HEK293 (cell line): ENCODE measurements around the gene EFNB1.

Source experiments
- CTCF ChIA-PET: fragments of 350-600 bp; formaldehyde crosslinking; extraction: SDS; loops from one replicate; lab custom pipeline; 2021; ENCODE audit warnings: antibody characterized with exemption; lab: Yijun Ruan, JAX
- POLR2A ChIA-PET: fragments of 300-600 bp; formaldehyde crosslinking; extraction: SDS; loops from one replicate; lab custom pipeline; 2020; ENCODE audit warnings: antibody characterized with exemption, inconsistent platforms; lab: Yijun Ruan, JAX
- H3K27ac ChIP-seq: fragments of 200-500 bp; sonication (Bioruptor generic); 2 replicates; pipeline ENCODE4 v1.5.1; 2014; ENCODE audit warnings: low read depth, low read length, control low read depth, inconsistent platforms; ENCODE audit errors: extremely low read depth
- H3K36me3 ChIP-seq, 2 experiments: fragments of 200-500 bp in 1 of 2; sonication (Bioruptor generic) in 1 of 2; 1 replicate in 1 of 2; 2 replicates in 1 of 2; pipeline ENCODE4 v1.5.1; 2014 to 2017; ENCODE audit warnings: inconsistent platforms in 2 of 2, low read length in 2 of 2; ENCODE audit not compliant: control insufficient read depth in 2 of 2, insufficient read depth in 1 of 2
- H3K4me1 ChIP-seq: fragments of 200-500 bp; sonication (Bioruptor generic); 2 replicates; pipeline ENCODE4 v1.5.1; 2014; ENCODE audit warnings: mild to moderate bottlenecking, low read length, inconsistent platforms; ENCODE audit not compliant: control insufficient read depth, insufficient read depth
- H3K4me3 ChIP-seq: 2 replicates; pipeline ENCODE4 v1.5.1; 2011; ENCODE audit warnings: low read depth, mild to moderate bottlenecking, control low read depth, low read length, moderate library complexity
- H3K9me3 ChIP-seq: fragments of 200-500 bp; sonication (Bioruptor generic); 2 replicates; pipeline ENCODE4 v1.5.1; 2014; ENCODE audit warnings: low read depth, low read length, inconsistent platforms; ENCODE audit not compliant: control insufficient read depth, insufficient read depth
- EGR2 ChIP-seq: fragments of 450-650 bp; formaldehyde crosslinking; IDR thresholded peaks from 2 replicates; pipeline ENCODE4 v1.5.1; 2016; ENCODE audit warnings: low read depth, missing biosample characterization, missing genetic modification characterization
- GLI4 ChIP-seq: fragments of 450-650 bp; formaldehyde crosslinking; IDR thresholded peaks from 2 replicates; pipeline ENCODE4 v1.5.1; 2016; ENCODE audit warnings: missing biosample characterization, missing genetic modification characterization
- KLF16 ChIP-seq: fragments of 450-650 bp; formaldehyde crosslinking; IDR thresholded peaks from 2 replicates; pipeline ENCODE4 v1.5.1; 2017; ENCODE audit warnings: missing biosample characterization, missing genetic modification characterization
- OSR2 ChIP-seq: fragments of 450-650 bp; formaldehyde crosslinking; IDR thresholded peaks from 2 replicates; pipeline ENCODE4 v1.5.1; 2016; ENCODE audit warnings: missing biosample characterization, missing genetic modification characterization
- ZBTB17 ChIP-seq: fragments of 450-650 bp; formaldehyde crosslinking; IDR thresholded peaks from 2 replicates; pipeline ENCODE4 v1.5.1; 2016; ENCODE audit warnings: missing biosample characterization, missing genetic modification characterization
- ZFHX2 ChIP-seq: fragments of 450-650 bp; formaldehyde crosslinking; conservative IDR thresholded peaks from 2 replicates; pipeline ENCODE4 v1.5.1; 2016; ENCODE audit warnings: missing biosample characterization, missing genetic modification characterization
- ZFP3 ChIP-seq: fragments of 450-650 bp; formaldehyde crosslinking; IDR thresholded peaks from 2 replicates; pipeline ENCODE4 v1.5.1; 2016; ENCODE audit warnings: low read depth, missing biosample characterization, missing genetic modification characterization
- ZIC2 ChIP-seq: fragments of 450-650 bp; formaldehyde crosslinking; IDR thresholded peaks from 2 replicates; pipeline ENCODE4 v1.5.1; 2016; ENCODE audit warnings: missing biosample characterization, missing genetic modification characterization
- ZNF184 ChIP-seq: fragments of 450-650 bp; IDR thresholded peaks from 2 replicates; pipeline ENCODE4 v1.5.1; 2018; ENCODE audit warnings: missing biosample characterization, mild to moderate bottlenecking, missing genetic modification characterization
- ZNF19 ChIP-seq: fragments of 450-650 bp; formaldehyde crosslinking; IDR thresholded peaks from 2 replicates; pipeline ENCODE4; 2016; ENCODE audit warnings: missing biosample characterization, missing genetic modification characterization, low read depth
- ZNF391 ChIP-seq: fragments of 450-650 bp; formaldehyde crosslinking; IDR thresholded peaks from 2 replicates; pipeline ENCODE4 v1.5.1; 2016; ENCODE audit warnings: low read depth, missing biosample characterization, missing genetic modification characterization, borderline replicate concordance
- ZNF747 ChIP-seq: fragments of 450-650 bp; formaldehyde crosslinking; IDR thresholded peaks from 2 replicates; pipeline ENCODE4 v1.5.1; 2016; ENCODE audit warnings: missing biosample characterization, missing genetic modification characterization
- ZNF830 ChIP-seq: fragments of 450-650 bp; IDR thresholded peaks from 2 replicates; pipeline ENCODE4 v1.5.0; 2018; ENCODE audit warnings: missing biosample characterization, missing genetic modification characterization, low read depth, mild to moderate bottlenecking, moderate library complexity
- ZXDB ChIP-seq: fragments of 450-650 bp; formaldehyde crosslinking; IDR thresholded peaks from 2 replicates; pipeline ENCODE4 v1.5.1; 2016; ENCODE audit warnings: missing biosample characterization, missing genetic modification characterization
- TF ChIP-seq, protein P1 (sequence below): fragments of 450-650 bp; formaldehyde crosslinking; IDR thresholded peaks from 2 replicates; pipeline ENCODE4 v1.5.1; 2017; ENCODE audit warnings: missing biosample characterization, missing genetic modification characterization
- TF ChIP-seq, protein P2 (sequence below): fragments of 450-650 bp; formaldehyde crosslinking; IDR thresholded peaks from 2 replicates; pipeline ENCODE4 v1.5.1; 2016; ENCODE audit warnings: missing biosample characterization, missing genetic modification characterization
- TF ChIP-seq, protein P3 (sequence below): fragments of 450-650 bp; formaldehyde crosslinking; IDR thresholded peaks from 2 replicates; pipeline ENCODE4 v1.5.1; 2016; ENCODE audit warnings: missing biosample characterization, missing genetic modification characterization
- TF ChIP-seq, protein P4 (sequence below): fragments of 450-650 bp; formaldehyde crosslinking; IDR thresholded peaks from 2 replicates; pipeline ENCODE4 v1.5.1; 2016; ENCODE audit warnings: missing biosample characterization, missing genetic modification characterization
- TF ChIP-seq, protein P5 (sequence below): fragments of 450-650 bp; formaldehyde crosslinking; IDR thresholded peaks from 2 replicates; pipeline ENCODE4 v1.5.1; 2016; ENCODE audit warnings: missing biosample characterization, missing genetic modification characterization
- TF ChIP-seq, protein P6 (sequence below): fragments of 450-650 bp; IDR thresholded peaks from 2 replicates; pipeline ENCODE4 v1.5.1; 2018; ENCODE audit warnings: missing biosample characterization, mild to moderate bottlenecking, missing genetic modification characterization
- TF ChIP-seq, protein P7 (sequence below): fragments of 450-650 bp; formaldehyde crosslinking; conservative IDR thresholded peaks from 2 replicates; pipeline ENCODE4 v1.5.1; 2016; ENCODE audit warnings: low read depth, missing biosample characterization, missing genetic modification characterization

Gene EFNB1

DNA sequence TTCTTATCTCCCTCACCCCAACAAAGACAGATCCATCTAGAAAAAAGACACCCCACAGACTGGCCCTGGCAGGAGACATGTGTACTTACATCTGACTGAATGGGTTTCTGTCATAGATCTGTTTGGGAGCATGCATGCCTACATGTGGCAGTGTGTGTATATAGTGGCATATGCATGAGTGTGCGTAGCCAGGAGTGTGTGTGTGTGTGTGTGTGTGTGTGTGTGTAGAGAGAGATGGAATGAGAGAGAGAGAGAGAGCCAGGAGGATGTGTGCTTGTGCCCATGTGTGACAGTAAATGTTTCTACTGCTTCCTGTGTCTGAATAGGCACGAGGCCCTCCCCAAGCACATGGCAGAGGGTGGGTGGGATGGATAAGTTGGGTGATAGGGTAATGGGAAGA lies 37.1 kb downstream of the EFNB1 start:
- Histone ChIP-seq H3K36me3 (no peaks in the 10 kb centered on the region), H3K4me3 (no peak overlapping the region), H3K4me1 (no peaks in the 10 kb centered on the region), H3K27ac (no peak overlapping the region), H3K9me3 (no peaks in the 10 kb centered on the region)
- POLR2A ChIA-PET, result no interaction called here
- CTCF ChIA-PET, result no interaction called here
- TF ChIP-seq, protein P1, sequence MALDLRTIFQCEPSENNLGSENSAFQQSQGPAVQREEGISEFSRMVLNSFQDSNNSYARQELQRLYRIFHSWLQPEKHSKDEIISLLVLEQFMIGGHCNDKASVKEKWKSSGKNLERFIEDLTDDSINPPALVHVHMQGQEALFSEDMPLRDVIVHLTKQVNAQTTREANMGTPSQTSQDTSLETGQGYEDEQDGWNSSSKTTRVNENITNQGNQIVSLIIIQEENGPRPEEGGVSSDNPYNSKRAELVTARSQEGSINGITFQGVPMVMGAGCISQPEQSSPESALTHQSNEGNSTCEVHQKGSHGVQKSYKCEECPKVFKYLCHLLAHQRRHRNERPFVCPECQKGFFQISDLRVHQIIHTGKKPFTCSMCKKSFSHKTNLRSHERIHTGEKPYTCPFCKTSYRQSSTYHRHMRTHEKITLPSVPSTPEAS, result peak; percentile 68
- no peak for TF ChIP-seq ZNF19 (tag by site-specific recombination)

DNA sequence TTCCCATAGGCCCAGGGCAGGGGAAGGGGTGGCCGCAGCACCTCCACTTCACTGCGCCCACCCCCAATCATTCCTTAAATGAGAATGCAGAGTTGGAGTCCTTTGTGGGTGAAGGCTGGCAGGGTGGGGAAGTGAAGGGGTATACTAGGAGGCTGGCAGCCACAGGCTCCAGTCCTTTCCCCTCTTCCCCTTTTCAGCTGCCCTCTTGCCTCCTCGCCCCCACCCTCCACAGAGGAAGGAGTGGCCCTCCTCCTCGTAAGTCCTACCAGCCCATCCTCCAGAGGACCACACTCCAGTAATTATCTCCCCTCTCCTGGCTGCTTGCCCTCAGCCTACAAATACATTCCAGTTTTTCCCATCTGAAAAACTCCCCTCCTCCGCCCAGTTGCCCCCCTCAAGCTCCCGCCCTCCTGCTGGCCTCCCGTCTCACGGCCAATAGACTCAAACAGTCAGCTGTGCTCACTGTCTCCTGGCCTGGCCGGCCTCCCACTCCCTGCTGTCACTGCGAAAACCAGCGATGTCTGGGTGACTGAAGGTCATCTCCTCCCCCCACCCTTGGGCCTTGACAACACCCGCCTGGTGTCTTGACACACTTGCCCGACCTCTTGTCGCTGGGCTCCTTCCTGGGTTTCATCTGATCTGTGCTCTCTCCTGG lies 38.8 kb downstream of the EFNB1 start:
- no peaks in the 10 kb centered on the region for H3K4me1 ChIP-seq
- no peak overlapping the region for H3K4me3 ChIP-seq
- no peak overlapping the region for H3K27ac ChIP-seq
- no peaks in the 10 kb centered on the region for H3K9me3 ChIP-seq
- POLR2A ChIA-PET, result no interaction called here
- CTCF ChIA-PET, result no interaction called here
- H3K36me3 ChIP-seq, result no peaks in the 10 kb centered on the region
- TF ChIP-seq ZIC2 (peak; percentile 61), ZBTB17 (tag by site-specific recombination) (no peak), OSR2 (tag by site-specific recombination) (no peak), ZNF391 (tag by site-specific recombination) (no peak), GLI4 (no peak), EGR2 (peak; percentile 67), ZXDB (tag by site-specific recombination) (no peak), ZNF184 (tag by site-specific recombination) (no peak), KLF16 (tag by site-specific recombination) (no peak), ZNF747 (tag by site-specific recombination) (no peak), ZNF830 (tag by site-specific recombination) (no peak), ZFHX2 (peak; percentile 28; the same call in 1 of the 2 replicates), ZFP3 (no peak)
- TF ChIP-seq, protein P2, sequence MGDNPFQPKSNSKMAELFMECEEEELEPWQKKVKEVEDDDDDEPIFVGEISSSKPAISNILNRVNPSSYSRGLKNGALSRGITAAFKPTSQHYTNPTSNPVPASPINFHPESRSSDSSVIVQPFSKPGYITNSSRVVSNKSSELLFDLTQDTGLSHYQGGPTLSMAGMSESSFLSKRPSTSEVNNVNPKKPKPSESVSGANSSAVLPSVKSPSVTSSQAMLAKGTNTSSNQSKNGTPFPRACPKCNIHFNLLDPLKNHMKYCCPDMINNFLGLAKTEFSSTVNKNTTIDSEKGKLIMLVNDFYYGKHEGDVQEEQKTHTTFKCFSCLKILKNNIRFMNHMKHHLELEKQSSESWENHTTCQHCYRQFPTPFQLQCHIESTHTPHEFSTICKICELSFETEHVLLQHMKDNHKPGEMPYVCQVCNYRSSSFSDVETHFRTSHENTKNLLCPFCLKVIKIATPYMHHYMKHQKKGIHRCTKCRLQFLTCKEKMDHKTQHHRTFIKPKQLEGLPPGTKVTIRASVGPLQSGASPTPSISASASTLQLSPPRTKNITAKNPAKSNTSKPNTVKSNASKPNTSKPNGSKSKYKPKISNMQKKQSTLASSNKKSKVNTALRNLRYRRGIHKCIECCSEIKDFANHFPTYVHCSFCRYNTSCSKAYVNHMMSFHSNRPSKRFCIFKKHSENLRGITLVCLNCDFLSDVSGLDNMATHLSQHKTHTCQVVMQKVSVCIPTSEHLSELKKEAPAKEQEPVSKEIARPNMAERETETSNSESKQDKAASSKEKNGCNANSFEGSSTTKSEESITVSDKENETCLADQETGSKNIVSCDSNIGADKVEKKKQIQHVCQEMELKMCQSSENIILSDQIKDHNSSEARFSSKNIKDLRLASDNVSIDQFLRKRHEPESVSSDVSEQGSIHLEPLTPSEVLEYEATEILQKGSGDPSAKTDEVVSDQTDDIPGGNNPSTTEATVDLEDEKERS, result no peak
- TF ChIP-seq, protein P3, sequence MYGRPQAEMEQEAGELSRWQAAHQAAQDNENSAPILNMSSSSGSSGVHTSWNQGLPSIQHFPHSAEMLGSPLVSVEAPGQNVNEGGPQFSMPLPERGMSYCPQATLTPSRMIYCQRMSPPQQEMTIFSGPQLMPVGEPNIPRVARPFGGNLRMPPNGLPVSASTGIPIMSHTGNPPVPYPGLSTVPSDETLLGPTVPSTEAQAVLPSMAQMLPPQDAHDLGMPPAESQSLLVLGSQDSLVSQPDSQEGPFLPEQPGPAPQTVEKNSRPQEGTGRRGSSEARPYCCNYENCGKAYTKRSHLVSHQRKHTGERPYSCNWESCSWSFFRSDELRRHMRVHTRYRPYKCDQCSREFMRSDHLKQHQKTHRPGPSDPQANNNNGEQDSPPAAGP (tag by site-specific recombination), result no peak
- TF ChIP-seq, protein P4, sequence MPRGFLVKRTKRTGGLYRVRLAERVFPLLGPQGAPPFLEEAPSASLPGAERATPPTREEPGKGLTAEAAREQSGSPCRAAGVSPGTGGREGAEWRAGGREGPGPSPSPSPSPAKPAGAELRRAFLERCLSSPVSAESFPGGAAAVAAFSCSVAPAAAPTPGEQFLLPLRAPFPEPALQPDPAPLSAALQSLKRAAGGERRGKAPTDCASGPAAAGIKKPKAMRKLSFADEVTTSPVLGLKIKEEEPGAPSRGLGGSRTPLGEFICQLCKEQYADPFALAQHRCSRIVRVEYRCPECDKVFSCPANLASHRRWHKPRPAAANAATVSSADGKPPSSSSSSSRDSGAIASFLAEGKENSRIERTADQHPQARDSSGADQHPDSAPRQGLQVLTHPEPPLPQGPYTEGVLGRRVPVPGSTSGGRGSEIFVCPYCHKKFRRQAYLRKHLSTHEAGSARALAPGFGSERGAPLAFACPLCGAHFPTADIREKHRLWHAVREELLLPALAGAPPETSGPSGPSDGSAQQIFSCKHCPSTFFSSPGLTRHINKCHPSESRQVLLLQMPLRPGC, result no peak
- TF ChIP-seq, protein P5, sequence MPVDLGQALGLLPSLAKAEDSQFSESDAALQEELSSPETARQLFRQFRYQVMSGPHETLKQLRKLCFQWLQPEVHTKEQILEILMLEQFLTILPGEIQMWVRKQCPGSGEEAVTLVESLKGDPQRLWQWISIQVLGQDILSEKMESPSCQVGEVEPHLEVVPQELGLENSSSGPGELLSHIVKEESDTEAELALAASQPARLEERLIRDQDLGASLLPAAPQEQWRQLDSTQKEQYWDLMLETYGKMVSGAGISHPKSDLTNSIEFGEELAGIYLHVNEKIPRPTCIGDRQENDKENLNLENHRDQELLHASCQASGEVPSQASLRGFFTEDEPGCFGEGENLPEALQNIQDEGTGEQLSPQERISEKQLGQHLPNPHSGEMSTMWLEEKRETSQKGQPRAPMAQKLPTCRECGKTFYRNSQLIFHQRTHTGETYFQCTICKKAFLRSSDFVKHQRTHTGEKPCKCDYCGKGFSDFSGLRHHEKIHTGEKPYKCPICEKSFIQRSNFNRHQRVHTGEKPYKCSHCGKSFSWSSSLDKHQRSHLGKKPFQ (tag by site-specific recombination), result no peak
- TF ChIP-seq, protein P6, sequence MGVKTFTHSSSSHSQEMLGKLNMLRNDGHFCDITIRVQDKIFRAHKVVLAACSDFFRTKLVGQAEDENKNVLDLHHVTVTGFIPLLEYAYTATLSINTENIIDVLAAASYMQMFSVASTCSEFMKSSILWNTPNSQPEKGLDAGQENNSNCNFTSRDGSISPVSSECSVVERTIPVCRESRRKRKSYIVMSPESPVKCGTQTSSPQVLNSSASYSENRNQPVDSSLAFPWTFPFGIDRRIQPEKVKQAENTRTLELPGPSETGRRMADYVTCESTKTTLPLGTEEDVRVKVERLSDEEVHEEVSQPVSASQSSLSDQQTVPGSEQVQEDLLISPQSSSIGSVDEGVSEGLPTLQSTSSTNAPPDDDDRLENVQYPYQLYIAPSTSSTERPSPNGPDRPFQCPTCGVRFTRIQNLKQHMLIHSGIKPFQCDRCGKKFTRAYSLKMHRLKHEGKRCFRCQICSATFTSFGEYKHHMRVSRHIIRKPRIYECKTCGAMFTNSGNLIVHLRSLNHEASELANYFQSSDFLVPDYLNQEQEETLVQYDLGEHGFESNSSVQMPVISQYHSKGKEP (tag by site-specific recombination), result no peak
- TF ChIP-seq, protein P7, sequence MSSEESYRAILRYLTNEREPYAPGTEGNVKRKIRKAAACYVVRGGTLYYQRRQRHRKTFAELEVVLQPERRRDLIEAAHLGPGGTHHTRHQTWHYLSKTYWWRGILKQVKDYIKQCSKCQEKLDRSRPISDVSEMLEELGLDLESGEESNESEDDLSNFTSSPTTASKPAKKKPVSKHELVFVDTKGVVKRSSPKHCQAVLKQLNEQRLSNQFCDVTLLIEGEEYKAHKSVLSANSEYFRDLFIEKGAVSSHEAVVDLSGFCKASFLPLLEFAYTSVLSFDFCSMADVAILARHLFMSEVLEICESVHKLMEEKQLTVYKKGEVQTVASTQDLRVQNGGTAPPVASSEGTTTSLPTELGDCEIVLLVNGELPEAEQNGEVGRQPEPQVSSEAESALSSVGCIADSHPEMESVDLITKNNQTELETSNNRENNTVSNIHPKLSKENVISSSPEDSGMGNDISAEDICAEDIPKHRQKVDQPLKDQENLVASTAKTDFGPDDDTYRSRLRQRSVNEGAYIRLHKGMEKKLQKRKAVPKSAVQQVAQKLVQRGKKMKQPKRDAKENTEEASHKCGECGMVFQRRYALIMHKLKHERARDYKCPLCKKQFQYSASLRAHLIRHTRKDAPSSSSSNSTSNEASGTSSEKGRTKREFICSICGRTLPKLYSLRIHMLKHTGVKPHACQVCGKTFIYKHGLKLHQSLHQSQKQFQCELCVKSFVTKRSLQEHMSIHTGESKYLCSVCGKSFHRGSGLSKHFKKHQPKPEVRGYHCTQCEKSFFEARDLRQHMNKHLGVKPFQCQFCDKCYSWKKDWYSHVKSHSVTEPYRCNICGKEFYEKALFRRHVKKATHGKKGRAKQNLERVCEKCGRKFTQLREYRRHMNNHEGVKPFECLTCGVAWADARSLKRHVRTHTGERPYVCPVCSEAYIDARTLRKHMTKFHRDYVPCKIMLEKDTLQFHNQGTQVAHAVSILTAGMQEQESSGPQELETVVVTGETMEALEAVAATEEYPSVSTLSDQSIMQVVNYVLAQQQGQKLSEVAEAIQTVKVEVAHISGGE (tag by site-specific recombination), result no peak
